Amniotic epithelial cell (primary cell): Measurements from ENCODE around the gene MED25.
A peak's percentile ranks its signal among the peaks of the same experiment; 100 is the strongest.

Source experiments
- DNase-seq: peaks from one replicate; pipeline ENCODE4 v3.0.0-alpha.2; 2010; ENCODE audit warnings: low read depth

Gene MED25

GRCh38 chr19:49799271-49799797, 18.8 kb upstream of the MED25 start:
- no peak for DNase-seq

- no peak for DNase-seq
These were observed 18.2 kb upstream of the MED25 start for GRCh38 chr19:49799798-49800376.

GRCh38 chr19:49800771-49801170, 17.3 kb upstream of the MED25 start:
- no peak for DNase-seq

GRCh38 chr19:49801401-49801888, 16.6 kb upstream of the MED25 start:
- DNase-seq = no peak

- peak; percentile 85 for DNase-seq
These were observed 16.0 kb upstream of the MED25 start for GRCh38 chr19:49801966-49802661.

GRCh38 chr19:49802836-49803528, 15.1 kb upstream of the MED25 start:
- no peak for DNase-seq

- no peak for DNase-seq
These were observed 14.6 kb upstream of the MED25 start for GRCh38 chr19:49803529-49803856.

- no peak for DNase-seq
These were observed 12.1 kb upstream of the MED25 start for GRCh38 chr19:49805822-49806619.

GRCh38 chr19:49806620-49806959, 11.5 kb upstream of the MED25 start:
- no peak for DNase-seq

- no peak for DNase-seq
These were observed 10.8 kb upstream of the MED25 start for GRCh38 chr19:49807058-49807903.

- DNase-seq = no peak
These were observed 10.0 kb upstream of the MED25 start for GRCh38 chr19:49807904-49808675.

- DNase-seq = peak; percentile 65
These were observed 9.4 kb upstream of the MED25 start for GRCh38 chr19:49808711-49809159.

GRCh38 chr19:49809160-49809940, 8.7 kb upstream of the MED25 start:
- peak; percentile 26 for DNase-seq

GRCh38 chr19:49809941-49810389, 8.1 kb upstream of the MED25 start:
- no peak for DNase-seq

- no peak for DNase-seq
These were observed 6.8 kb upstream of the MED25 start for GRCh38 chr19:49811328-49811727.

GRCh38 chr19:49812452-49812996, 5.6 kb upstream of the MED25 start:
- DNase-seq = no peak

- DNase-seq = peak; percentile 99
These were observed 4.9 kb upstream of the MED25 start, which contains the start of gene FUZ for GRCh38 chr19:49812997-49813861. Gene FUZ, minus strand, starts transcription at chr19:49813292. Its CDS starts 186 bp downstream, at chr19:49813106.

GRCh38 chr19:49814010-49814409, 4.1 kb upstream of the MED25 start:
- no peak for DNase-seq
